Measurements from ENCODE around the gene PARD3B. TPM values are rescaled to one million over a fixed set of nuclear protein-coding genes. Genes with fewer than 3 reads are reported as not detected.

PARD3B gene
- total and polyA plus RNA-seq, 2 donors (not counting 1 experiment from before 2014, with no cell fraction given): 7.4 to 20.6 TPM

DNA sequence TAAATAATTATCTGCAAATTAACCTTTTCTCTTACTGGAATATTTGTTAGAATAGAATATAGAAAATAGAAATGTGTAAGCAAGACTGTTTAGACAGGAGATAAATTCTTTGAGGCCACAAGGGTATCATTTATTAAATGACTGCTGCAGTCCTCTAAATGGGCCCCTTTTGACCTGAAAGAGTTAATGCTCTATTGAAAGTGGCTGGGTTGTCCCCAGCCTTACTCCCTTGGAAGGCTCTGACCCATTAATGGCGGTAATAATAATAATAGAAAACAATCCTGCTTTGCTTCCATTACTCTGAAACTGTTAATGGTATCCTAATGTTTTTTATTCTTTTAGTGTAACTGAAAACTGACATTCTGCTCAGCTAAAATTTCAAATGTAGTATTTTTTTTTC lies 739.1 kb downstream of the PARD3B start:
- Histone ChIP-seq H3K27me3 (ENCODE audit: control insufficient read depth, insufficient read depth, low read length) (no peaks in the 10 kb centered on the region), H3K27ac (ENCODE audit: insufficient read depth, low read length) (no peak overlapping the region), H3K9ac (ENCODE audit: insufficient read depth, low read length) (no peak overlapping the region), H3K4me2 (ENCODE audit: extremely low read depth, insufficient read depth, low read length) (no peak overlapping the region), H2AFZ (ENCODE audit: low read length) (no peak overlapping the region), H3K79me2 (ENCODE audit: control insufficient read depth, insufficient read depth, low read length) (no peaks in the 10 kb centered on the region), H3K4me3 (replicated peaks in 1 of 4; ENCODE audit: control extremely low read depth in 1 of 4, insufficient read depth in 1 of 4, low read depth in 3 of 4, low read length in 4 of 4) (no peak overlapping the region), H3K36me3 (ENCODE audit: control insufficient read depth, insufficient read depth, low read length) (no peaks in the 10 kb centered on the region), H4K20me1 (ENCODE audit: control insufficient read depth, extremely low read depth, insufficient read depth, low read length) (no peaks in the 10 kb centered on the region), H3K4me1 (ENCODE audit: control insufficient read depth, extremely low read depth, insufficient read depth, low read length) (no peaks in the 10 kb centered on the region), H3K9me3 (ENCODE audit: control insufficient read depth, insufficient read depth, low read depth, low read length) (no peaks in the 10 kb centered on the region)
- no peak for DNase-seq (ENCODE audit: low read depth in 2 of 2)
- TF ChIP-seq, protein P1, sequence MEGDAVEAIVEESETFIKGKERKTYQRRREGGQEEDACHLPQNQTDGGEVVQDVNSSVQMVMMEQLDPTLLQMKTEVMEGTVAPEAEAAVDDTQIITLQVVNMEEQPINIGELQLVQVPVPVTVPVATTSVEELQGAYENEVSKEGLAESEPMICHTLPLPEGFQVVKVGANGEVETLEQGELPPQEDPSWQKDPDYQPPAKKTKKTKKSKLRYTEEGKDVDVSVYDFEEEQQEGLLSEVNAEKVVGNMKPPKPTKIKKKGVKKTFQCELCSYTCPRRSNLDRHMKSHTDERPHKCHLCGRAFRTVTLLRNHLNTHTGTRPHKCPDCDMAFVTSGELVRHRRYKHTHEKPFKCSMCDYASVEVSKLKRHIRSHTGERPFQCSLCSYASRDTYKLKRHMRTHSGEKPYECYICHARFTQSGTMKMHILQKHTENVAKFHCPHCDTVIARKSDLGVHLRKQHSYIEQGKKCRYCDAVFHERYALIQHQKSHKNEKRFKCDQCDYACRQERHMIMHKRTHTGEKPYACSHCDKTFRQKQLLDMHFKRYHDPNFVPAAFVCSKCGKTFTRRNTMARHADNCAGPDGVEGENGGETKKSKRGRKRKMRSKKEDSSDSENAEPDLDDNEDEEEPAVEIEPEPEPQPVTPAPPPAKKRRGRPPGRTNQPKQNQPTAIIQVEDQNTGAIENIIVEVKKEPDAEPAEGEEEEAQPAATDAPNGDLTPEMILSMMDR (conservative IDR thresholded peaks at IDR 0.05 in 1 of 2, IDR thresholded peaks at IDR 0.05 in 1 of 2; ENCODE audit: low read depth in 1 of 2, low read length in 2 of 2): no peak
- TF ChIP-seq EZH2 (IDR thresholded peaks at IDR 0.05; ENCODE audit: low read length, missing control alignments): no peak

DNA sequence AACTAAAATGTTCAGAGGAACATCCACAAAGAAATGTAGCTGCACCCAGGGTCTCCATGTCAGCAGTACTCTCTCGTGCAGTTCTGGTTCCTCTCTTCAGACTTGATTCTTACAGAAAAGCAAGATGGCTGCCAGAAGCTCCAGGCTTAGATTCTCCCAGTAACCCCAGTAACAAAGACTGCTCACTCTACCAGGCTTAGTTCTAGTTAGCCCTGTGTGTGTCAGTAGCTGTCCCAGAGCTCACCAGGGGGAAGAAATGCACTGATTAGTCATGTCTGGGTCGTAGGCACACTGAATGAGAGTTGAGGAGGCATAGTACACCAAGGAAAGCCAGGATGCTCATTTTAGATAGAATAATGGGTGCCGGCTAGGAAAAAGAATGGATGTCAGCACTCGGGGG lies 742.0 kb downstream of the PARD3B start:
- Histone ChIP-seq H2AFZ (ENCODE audit: low read length) (no peak overlapping the region), H3K9me3 (ENCODE audit: control insufficient read depth, insufficient read depth, low read depth, low read length) (no peaks in the 10 kb centered on the region), H3K9ac (ENCODE audit: insufficient read depth, low read length) (no peak overlapping the region), H3K4me3 (replicated peaks in 1 of 4; ENCODE audit: control extremely low read depth in 1 of 4, insufficient read depth in 1 of 4, low read depth in 3 of 4, low read length in 4 of 4) (no peak overlapping the region), H3K4me1 (ENCODE audit: control insufficient read depth, extremely low read depth, insufficient read depth, low read length) (no peaks in the 10 kb centered on the region), H3K79me2 (ENCODE audit: control insufficient read depth, insufficient read depth, low read length) (no peaks in the 10 kb centered on the region), H3K27ac (ENCODE audit: insufficient read depth, low read length) (no peak overlapping the region), H3K36me3 (ENCODE audit: control insufficient read depth, insufficient read depth, low read length) (no peaks in the 10 kb centered on the region), H3K27me3 (ENCODE audit: control insufficient read depth, insufficient read depth, low read length) (no peaks in the 10 kb centered on the region), H4K20me1 (ENCODE audit: control insufficient read depth, extremely low read depth, insufficient read depth, low read length) (no peaks in the 10 kb centered on the region), H3K4me2 (ENCODE audit: extremely low read depth, insufficient read depth, low read length) (no peak overlapping the region)
- DNase-seq (ENCODE audit: low read depth in 2 of 2): no peak
- no peak for TF ChIP-seq EZH2 (IDR thresholded peaks at IDR 0.05; ENCODE audit: low read length, missing control alignments)
- TF ChIP-seq, protein P1 (conservative IDR thresholded peaks at IDR 0.05 in 1 of 2, IDR thresholded peaks at IDR 0.05 in 1 of 2; ENCODE audit: low read depth in 1 of 2, low read length in 2 of 2): no peak

DNA sequence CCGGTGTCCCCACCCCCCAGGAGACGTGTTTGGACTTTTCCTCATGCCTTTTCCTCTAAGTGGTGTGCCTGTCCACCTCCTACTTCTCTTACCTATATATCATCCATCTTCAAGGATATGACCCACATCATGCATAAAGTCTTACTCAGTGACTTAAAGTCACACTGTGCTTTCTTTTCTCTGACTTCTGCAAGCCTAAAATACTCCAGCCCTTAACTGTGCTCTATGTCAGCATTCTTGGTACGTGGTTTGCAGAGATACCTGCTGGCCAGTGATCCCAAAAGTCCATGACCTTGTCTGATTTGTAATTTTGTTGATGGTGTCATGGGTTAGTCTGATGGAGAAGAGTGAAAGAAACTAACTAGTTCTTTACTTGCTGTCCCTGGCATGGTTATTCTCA lies 743.4 kb downstream of the PARD3B start:
- no peaks in the 10 kb centered on the region for H3K36me3 ChIP-seq (ENCODE audit: control insufficient read depth, insufficient read depth, low read length)
- no peak overlapping the region for H3K4me3 ChIP-seq (replicated peaks in 1 of 4; ENCODE audit: control extremely low read depth in 1 of 4, insufficient read depth in 1 of 4, low read depth in 3 of 4, low read length in 4 of 4)
- no peaks in the 10 kb centered on the region for H3K27me3 ChIP-seq (ENCODE audit: control insufficient read depth, insufficient read depth, low read length)
- no peaks in the 10 kb centered on the region for H3K4me1 ChIP-seq (ENCODE audit: control insufficient read depth, extremely low read depth, insufficient read depth, low read length)
- H4K20me1 ChIP-seq (ENCODE audit: control insufficient read depth, extremely low read depth, insufficient read depth, low read length): no peaks in the 10 kb centered on the region
- no peak overlapping the region for H3K9ac ChIP-seq (ENCODE audit: insufficient read depth, low read length)
- DNase-seq (ENCODE audit: low read depth in 2 of 2): no peak
- H3K79me2 ChIP-seq (ENCODE audit: control insufficient read depth, insufficient read depth, low read length): no peaks in the 10 kb centered on the region
- TF ChIP-seq, protein P1 (conservative IDR thresholded peaks at IDR 0.05 in 1 of 2, IDR thresholded peaks at IDR 0.05 in 1 of 2; ENCODE audit: low read depth in 1 of 2, low read length in 2 of 2): no peak
- no peak for TF ChIP-seq EZH2 (IDR thresholded peaks at IDR 0.05; ENCODE audit: low read length, missing control alignments)
- H3K4me2 ChIP-seq (ENCODE audit: extremely low read depth, insufficient read depth, low read length): no peak overlapping the region
- no peak overlapping the region for H2AFZ ChIP-seq (ENCODE audit: low read length)
- H3K9me3 ChIP-seq (ENCODE audit: control insufficient read depth, insufficient read depth, low read depth, low read length): no peaks in the 10 kb centered on the region
- H3K27ac ChIP-seq (ENCODE audit: insufficient read depth, low read length): no peak overlapping the region

Data from fibroblast of lung (primary cell).